ENCODE measurements around the gene PRIM2.
A peak's percentile ranks its signal among the peaks of the same experiment; 100 is the strongest.
"Not testable (repeated sequence)": the region's sequence is repeated elsewhere in the genome, so short reads cannot be mapped to it uniquely, and the experiment has no call there.

PRIM2 gene, protein sequence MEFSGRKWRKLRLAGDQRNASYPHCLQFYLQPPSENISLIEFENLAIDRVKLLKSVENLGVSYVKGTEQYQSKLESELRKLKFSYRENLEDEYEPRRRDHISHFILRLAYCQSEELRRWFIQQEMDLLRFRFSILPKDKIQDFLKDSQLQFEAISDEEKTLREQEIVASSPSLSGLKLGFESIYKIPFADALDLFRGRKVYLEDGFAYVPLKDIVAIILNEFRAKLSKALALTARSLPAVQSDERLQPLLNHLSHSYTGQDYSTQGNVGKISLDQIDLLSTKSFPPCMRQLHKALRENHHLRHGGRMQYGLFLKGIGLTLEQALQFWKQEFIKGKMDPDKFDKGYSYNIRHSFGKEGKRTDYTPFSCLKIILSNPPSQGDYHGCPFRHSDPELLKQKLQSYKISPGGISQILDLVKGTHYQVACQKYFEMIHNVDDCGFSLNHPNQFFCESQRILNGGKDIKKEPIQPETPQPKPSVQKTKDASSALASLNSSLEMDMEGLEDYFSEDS

DNA sequence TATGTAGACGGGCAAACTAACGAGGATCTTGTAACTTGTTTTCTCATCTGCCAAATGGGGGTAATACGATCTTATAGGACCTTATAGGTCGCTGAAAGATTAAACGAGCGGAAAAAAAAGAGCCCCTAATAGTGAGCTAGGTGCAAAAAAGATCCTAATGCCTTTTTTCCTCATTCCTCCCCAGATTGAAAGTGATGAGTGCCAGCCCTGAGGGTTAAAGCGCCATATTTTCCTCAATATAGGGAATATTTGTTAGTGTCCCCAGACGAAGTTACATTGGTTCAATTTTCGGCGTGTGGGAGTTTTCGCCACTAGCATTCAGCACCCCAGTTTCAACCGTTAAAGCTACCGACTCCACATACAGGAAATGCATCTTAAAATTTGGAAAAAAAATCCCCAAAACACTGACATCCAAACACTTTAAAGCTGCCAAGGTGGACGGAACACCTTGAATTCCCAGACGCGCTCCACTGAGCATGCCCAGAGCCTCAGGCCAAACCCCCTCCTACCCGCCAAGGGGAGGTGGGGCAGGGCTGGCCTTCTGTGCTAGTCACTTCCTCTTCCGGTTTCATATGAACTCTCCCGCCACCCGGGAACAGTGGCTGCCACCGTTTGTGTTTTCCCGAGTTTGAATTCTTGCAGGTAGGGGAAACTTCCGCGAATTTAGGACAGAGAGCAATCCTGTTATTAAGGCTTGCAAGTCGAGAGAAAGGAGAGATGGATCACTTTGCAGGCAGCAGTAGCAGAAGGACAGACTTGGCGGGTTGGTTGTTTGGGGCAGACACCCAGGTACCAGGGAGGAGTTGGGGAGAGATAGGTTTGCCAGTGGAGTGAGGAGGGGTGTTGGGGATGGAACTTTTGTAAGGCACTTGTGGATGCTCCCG lies at the start of gene PRIM2:
TSS of gene PRIM2 (plus strand) at position 571 of the 884 bp plus-strand sequence. CDS start 816 bp downstream, outside the sequence.
- DNase-seq = peak; percentile 91

DNA sequence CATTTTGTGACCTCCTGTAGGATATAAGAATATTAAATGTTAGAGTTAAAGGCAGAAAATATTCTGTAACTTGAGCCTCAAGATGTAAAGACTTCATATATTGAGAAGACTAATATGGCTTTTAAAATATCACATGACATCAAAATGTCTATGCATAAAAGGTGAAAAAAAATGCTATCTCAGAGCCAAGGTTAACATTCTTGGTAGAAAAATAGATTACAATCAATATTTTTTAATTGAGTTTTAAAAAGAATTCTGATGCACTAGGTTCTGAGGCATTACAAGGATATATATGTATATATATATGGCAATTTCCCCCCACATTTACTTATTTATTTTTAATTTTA lies 49.2 kb upstream of the PRIM2 start:
- no peak for DNase-seq

DNA sequence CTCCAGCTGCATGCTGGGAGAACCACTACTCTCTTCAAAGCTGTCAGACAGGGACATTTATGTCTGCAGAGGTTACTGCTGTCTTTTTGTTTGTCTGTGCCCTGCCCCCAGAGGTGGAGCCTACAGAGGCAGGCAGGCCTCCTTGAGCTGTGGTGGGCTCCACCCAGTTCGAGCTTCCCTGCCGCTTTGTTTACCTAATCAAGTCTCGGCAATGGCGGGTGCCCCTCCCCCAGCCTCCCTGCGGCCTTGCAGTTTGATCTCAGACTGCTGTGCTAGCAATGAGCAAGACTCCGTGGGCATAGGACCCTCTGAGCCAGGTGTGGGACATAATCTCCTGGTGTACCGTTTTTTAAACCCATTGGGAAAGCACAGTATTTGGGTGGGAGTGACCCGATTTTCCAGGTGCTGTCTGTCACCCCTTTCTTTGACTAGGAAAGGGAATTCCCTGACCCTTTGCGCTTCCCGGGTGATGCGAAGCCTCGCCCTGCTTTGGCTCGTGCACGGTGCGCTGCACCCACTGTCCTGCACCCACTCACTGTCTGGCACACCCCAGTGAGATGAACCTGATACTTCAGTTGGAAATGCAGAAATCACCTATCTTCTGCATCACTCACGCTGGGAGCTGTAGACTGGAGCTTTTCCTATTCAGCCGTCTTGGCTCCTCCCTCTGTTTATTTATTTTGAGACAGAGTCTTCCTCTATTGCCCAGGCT lies 43.2 kb upstream of the PRIM2 start:
- DNase-seq = not testable (repeated sequence)

DNA sequence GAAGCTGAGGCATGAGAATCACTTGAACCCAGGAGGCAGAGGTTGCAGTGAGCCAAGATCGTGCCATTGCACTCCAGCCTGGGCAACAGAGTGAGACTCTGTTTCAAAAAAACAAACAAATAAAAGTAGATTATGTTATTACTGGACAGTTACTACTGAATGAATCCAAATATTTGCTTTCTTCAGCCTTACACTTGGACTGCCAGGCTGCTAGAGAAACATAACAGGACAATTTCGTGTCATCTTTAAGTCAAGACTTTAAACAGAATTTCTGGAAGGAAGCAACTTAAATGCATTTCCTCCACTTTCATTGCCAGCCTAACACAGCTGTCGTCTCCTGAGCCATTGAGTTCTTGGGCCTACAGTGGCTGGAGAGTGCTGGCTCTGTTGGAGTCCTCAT lies 42.0 kb upstream of the PRIM2 start:
- DNase-seq = no peak

DNA sequence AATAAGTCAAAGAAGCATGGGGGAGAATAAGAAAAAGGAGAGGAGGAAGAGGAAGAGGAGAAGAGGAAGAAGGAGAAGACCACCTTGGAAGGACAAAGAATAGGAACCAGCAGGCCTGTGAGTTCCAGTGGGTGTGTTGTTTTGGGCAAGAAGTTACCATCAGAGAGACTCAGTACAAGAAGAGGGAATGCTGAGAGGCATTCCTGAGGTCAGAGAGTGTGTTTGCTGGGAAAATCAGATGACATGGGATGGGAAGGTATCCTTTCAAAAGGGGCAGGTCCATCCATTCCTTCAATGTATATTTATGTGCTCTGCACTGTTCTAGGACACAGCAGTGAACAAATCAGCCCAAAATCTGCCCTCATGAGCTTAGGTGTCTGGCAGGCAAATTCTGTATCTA lies 40.5 kb upstream of the PRIM2 start:
- DNase-seq = no peak

DNA sequence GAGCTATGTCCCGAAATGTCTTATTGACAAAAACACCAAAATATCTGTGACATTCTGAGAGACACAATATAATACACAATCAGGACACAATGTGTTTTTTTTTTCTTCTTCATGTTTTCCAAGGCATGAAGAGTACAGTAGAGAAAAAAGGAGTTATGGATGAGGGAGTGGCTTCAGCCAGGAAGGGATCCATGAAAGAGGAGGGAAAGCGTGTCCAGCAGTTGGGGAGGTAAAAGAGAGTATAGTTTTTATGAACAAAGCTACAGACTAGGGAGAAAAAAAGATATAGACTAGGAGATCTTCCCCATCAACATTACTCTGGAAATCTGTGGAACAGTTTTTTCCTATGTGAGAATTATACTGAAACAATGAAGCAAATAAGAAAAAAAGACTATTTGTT lies 38.9 kb upstream of the PRIM2 start:
- DNase-seq = no peak

DNA sequence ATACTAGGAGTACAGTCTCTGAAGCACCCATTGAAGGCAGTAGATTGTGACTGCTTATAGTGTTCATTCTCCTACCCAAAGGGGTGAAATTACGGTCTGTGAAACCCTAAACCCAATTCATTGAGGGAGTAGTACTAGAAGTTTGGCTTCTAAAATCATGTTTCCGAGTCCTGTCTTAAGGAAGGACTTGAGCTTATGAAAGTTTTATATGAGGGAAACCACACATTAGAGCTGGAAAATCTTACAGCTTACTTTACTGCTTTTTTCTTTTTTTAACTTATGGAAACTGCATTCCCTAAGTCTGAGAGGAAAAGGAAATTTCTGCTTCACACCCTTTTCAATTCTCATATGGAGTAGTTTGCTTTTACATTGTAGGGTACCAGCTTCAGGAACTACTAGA lies 38.4 kb upstream of the PRIM2 start:
- DNase-seq = no peak

DNA sequence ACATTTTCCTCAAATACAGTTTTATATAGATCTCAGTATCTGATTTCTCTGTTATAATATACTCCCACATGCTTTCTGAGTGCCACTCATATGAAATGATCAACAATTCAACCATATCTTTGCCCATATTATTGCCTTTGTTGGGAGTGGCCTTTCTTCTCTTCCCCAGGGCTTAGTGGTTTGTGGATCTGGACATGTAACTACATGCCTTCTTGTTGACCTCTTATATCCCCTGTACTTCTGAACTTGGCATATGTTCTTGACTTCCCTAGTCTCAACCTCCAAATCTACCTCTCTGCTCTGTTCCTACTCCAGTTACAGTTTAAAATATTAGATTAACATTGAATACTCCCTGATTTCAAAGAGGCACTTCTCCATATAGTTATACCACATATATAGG lies 34.3 kb upstream of the PRIM2 start:
- DNase-seq = no peak

DNA sequence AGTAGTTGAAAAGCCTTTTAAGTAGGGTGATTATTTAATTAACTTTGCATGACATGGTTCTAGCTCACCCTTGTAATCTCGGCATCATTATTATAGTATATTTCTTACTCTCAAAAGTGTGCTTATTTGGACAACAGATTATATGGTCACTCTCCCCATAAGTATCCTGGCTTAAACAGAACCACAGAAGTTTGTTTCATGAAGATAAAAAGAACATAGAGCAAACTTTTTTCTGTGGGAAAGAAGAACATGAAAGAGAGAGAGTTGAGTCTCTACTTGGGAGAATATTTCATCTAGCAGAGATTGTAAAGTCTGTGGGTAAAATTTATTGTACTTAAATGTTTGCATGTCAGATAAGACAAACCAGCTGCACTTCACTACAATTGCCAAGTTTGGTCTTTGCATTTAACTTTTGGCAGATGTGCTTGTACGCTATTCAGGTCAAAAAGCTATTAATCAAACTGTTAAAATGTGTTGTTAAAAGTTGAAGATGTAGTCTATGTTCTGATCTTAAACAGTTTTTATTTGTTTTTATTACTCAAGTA lies 33.4 kb upstream of the PRIM2 start:
- no peak for DNase-seq

DNA sequence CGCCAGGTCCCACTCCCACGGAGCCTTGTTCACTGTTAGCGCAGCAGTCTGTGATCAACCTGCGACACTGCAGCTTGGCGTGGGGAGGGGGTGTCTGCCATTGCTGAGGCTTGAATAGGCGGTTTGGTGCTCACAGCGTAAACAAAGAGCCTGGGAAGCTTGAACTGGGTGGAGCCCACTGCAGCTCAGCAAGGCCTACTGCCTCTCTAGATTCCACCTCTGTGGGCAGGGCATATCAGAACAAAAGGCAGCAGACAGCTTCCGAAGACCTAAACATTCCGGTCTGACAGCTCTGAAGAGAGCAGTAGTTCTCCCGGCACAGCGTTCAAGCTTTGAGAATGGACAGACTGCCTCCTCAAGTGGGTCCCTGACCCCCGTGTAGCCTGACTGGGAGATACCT lies 29.3 kb upstream of the PRIM2 start:
- DNase-seq = not testable (repeated sequence)

DNA sequence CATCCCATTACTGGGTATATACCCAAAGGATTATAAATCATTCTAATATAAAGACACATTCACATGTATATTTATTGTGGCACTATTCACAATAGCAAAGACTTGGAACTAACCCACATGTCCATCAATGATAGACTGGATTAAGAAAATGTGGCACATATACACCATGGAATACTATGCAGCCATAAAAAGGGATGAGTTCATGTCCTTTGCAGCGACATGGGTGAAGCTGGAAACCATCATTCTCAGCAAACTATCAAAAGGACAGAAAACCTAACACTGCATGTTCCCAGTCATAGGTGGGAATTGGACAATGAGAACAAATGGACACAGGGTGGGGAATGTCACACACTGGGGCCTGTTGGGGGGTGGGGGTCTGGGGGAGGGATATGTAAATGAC lies 24.0 kb upstream of the PRIM2 start:
- not testable (repeated sequence) for DNase-seq

DNA sequence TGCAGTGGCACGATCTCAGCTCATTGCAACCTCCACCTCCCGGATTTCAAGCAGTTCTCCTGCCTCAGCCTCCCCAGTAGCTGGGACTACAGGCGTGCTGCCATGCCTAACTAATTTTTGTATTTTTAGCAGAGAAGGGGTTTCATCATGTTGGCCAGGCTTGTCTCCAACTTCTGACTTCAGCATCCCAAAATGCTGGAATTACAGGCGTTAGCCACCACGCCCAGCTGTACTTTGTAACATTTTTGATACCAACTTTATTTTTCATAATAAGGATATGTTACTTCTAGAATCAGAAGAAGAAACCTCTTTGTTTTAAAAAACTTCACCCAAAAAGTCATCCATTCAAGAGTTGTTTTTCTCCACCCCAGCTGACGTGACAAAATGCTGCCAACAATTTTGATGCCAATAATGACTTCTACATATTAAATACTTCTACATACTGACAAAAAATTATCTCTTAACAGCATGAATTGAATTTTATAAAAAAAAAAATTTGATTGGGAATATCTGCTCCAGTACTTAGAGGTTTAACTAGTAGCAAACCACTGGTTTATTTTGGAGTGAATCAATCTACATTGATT lies 22.5 kb upstream of the PRIM2 start:
- DNase-seq = no peak

DNA sequence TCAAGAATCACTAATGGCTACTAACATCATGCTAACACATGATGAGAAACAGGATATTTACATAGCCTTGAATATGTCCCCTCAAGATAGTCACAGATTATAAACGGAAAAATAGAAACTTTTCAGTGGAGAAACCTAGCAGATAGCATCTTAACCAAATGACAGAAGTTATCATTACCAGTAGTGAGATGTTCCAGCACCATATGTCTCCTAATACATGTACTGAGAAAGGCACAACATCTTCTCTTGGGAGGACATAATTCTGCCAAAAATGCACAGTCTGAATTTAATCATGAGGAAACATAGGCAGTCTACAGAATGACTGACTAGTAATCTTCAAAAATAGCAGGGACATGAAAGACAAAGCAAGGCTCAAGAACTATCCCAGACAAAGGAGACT lies 19.9 kb upstream of the PRIM2 start:
- no peak for DNase-seq

DNA sequence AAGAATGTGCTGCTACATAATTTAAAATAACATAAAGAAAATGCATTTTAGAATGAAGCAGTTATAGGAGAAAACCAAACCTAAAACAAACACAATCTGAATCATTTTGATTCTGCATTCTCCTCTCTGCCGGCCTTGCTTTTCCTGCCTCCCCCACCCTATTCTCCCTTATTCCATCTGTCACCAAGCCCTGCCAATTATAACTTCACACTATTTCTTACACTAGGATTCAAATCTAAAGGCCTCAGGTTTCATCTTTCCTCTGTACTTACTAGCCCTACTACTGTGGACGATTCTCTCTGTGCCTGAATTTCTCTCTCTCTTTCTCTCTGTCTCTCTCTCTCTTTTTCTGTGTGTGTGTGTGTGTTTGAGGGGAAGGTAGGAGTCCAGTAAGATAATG lies 18.7 kb upstream of the PRIM2 start:
- no peak for DNase-seq

DNA sequence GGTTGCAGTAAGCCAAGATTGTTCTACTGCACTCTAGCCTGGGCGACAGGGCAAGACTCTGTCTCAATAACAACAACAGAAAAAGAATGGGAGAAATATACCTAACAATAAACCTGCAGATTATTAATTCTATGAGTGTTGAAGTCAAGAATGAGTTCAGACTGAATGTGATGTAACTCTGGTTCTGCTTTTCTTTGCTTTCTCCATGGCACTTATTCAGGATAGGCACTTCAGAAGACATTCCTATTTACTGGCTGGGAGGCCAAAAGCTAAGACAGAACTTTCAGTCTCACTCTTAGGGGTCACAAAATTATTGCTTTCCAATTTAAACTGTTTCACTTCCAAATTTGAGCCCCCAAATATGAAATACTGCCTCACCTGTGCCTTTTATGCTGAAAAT lies 15.7 kb upstream of the PRIM2 start:
- DNase-seq = no peak

DNA sequence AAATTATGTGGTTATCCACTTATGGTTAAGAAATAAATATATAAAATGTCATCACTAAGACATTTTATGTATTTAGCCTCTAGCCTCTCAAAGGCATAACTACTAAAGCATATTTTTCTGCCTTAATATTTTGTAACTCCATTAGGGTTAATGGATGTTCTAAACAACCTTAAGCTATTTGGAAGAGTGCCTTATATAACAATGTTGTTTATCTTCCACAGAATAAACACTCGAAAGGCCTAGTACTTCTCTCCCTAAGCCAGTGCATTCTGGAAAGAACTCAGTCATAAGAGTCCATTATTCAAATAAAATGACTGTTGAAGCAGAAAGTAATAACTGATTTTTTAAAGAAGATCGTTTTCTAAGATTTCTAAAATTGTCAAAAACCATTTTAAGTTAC lies 15.0 kb upstream of the PRIM2 start:
- DNase-seq = no peak

DNA sequence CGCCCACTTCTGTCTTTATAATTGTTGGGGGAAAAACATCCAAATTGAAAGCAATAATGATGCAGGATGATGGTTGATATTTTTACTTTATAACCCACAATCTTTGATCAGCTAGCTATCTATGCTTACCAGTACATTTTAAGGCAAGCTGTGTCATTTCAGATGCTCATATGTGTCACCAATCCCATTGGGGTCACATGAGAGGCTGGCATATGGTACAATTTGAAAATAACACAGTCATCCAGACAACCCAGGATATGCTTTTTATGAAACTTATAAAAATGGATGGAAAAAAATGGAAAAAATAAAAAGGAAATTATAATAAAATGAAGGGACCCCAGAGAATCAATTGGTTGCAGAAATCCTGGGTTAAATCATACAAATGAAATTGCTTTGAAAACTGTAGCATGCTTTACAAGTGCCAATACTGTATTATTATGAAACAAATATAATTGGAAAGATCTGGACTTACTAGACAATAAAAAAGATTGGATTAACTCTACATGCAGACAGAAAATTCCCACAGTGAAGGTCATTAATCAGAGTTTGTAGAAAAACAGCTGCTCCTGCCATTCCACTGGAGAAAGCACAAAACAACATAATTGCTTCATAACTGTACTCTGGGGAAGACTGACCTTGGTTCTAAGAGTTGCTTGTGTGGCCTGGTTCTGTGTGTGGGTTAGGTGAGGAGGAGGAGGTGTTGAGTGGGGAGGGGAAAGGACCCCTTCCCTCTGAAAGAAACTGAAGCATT lies 13.3 kb upstream of the PRIM2 start:
- no peak for DNase-seq

DNA sequence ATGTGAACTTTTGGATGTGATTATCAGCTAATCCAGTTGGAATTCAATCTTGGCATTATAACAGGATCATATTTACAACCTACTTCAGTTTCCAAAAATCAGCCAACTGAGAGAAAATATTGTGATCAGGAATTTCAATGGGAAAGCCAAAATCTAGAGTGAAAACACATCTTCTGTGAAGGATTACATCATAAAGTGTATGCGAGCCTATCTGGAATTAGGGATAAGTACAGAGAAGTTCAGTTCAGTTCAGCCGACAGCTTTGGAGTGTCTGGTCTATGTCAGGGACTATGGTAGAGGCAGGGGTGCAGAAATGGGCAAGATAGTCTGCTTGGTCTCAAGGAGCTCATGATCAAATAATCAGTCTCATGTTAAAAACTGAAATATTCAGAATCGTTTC lies 12.3 kb upstream of the PRIM2 start:
- DNase-seq = no peak

DNA sequence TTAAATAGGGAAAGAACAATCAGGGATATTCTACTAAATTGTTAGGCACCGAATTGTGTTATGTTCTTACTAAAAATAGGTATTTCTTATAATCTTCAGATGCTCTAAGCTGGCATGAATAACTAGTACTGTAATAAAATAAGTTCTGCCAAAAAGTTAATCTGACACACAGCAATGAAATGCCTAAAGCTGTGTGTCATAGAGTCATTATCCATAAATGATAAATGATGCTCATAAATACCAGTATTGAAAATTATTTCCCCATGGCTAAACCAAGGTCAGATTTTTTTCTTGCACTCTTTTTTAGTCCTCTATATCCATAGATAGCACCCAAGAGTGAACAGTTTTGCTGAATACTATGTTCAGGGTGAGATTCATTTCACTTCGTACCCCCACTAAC lies 11.7 kb upstream of the PRIM2 start:
- no peak for DNase-seq

DNA sequence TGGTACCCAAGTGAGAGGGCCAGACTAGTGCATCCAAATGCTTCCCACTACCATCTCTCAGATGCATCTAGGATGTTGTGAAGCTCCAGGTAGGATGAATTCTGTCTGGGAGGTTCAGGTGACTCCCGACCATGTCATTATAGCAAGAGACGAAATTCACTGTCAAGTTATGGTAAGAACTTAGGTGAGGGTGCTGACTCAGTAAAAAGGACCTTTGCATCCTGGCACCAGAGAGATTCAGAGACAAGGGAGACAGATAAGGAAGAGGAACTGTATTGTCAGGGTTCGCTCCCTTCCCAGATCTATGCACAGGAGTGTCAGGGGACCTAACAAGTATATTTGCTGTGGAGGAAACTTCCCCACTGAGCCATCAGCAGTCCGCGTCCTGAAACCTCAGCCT lies 11.2 kb upstream of the PRIM2 start:
- DNase-seq = no peak

DNA sequence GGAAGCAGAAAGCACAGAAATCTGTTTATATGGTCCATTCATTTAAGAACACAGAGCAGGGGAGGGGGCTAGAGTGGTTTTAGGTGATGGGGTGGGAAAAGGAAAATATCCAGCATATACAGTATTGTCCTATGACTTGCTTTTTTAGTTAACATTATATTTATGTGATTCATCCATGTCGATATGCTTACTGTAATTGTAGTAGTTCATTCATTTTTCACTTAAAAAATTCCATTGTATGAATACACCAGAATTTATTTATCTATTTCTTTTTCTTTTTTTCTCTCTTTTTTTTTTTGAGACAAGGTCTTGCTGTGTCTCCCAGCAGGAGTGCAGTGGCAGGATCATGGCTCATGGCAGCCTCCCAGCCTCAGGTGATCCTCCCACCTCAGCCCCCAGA lies 9.6 kb upstream of the PRIM2 start:
- DNase-seq = no peak

DNA sequence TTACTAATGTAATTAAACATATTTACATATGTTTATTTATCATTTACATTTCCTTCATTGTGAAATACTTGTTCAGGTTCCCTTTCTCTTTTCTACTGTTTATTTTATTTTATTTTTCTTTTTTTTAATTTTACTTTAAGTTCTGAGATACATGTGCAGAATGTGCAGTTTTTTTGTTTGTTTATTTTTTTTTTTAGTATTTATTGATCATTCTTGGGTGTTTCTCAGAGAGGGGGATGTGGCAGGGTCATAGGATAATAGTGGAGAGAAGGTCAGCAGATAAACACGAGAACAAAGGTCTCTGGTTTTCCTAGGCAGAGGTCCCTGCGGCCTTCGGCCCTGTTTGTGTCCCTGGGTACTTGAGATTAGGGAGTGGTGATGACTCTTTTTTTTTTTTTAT lies 8.7 kb upstream of the PRIM2 start:
- not testable (repeated sequence) for DNase-seq

All from stimulated activated CD4-positive, alpha-beta T cell treated with anti-CD3 and anti-CD28 coated beads, Interleukin-15, amount 100 ng/mL, for 24 hours (primary cell).